CD4-positive, alpha-beta T cell treated with Interleukin-10 for 1 hour (primary cell): Measurements from ENCODE around the gene MUC5AC.
"Not testable (repeated sequence)": the region's sequence is repeated elsewhere in the genome, so short reads cannot be mapped to it uniquely, and the experiment has no call there.

Source experiments
- DNase-seq: peaks from one replicate; pipeline ENCODE4 v3.0.0-alpha.2; 2020

Gene MUC5AC

GRCh38 chr11:1157645-1158591 lies at the start of gene MUC5AC:
Gene MUC5AC, plus strand, starts transcription at chr11:1157953. Its CDS starts 47 bp downstream, at chr11:1158000.
- DNase-seq, result no peak

- no peak for DNase-seq
Observed at GRCh38 chr11:1108246-1108900, 49.4 kb upstream of the MUC5AC start.

- no peak for DNase-seq
Observed at GRCh38 chr11:1109101-1109917, 48.4 kb upstream of the MUC5AC start.

- no peak for DNase-seq
Observed at GRCh38 chr11:1109918-1110705, 47.6 kb upstream of the MUC5AC start.

- DNase-seq, result no peak
Observed at GRCh38 chr11:1111545-1112212, 46.1 kb upstream of the MUC5AC start.

- DNase-seq, result no peak
Observed at GRCh38 chr11:1112351-1113191, 45.2 kb upstream of the MUC5AC start.

- no peak for DNase-seq
Observed at GRCh38 chr11:1113405-1114201, 44.1 kb upstream of the MUC5AC start.

- not testable (repeated sequence) for DNase-seq
Observed at GRCh38 chr11:1115292-1115691, 42.5 kb upstream of the MUC5AC start.

GRCh38 chr11:1116104-1116503 lies 41.6 kb upstream of the MUC5AC start:
- DNase-seq, result no peak

GRCh38 chr11:1116666-1117390 lies 40.9 kb upstream of the MUC5AC start:
- DNase-seq, result no peak

GRCh38 chr11:1117992-1118391 lies 39.8 kb upstream of the MUC5AC start:
- no peak for DNase-seq

- no peak for DNase-seq
Observed at GRCh38 chr11:1118755-1119603, 38.8 kb upstream of the MUC5AC start.

- no peak for DNase-seq
Observed at GRCh38 chr11:1119604-1120146, 38.1 kb upstream of the MUC5AC start.

GRCh38 chr11:1120532-1121330 lies 37.0 kb upstream of the MUC5AC start:
- DNase-seq, result no peak

- no peak for DNase-seq
Observed at GRCh38 chr11:1121331-1121812, 36.4 kb upstream of the MUC5AC start.

- no peak for DNase-seq
Observed at GRCh38 chr11:1121813-1122663, 35.7 kb upstream of the MUC5AC start.
